DND-41 (cell line): ENCODE measurements around the gene FLRT1.

Source experiments
- ATAC-seq: fragments of 200-7000 bp; cut with Tn5 transposase; 3 replicates; pipeline ENCODE4 v1.9.1; 2021; ENCODE audit warnings: low read depth; ENCODE audit not compliant: insufficient read depth
- DNase-seq: peaks from one replicate; pipeline ENCODE4 v3.0.0-alpha.2; 2020
- H2AFZ ChIP-seq: 2 replicates; pipeline ENCODE4 v1.6.0; 2012; ENCODE audit warnings: low read depth, low read length
- H3K27ac ChIP-seq: 2 replicates; pipeline ENCODE4 v1.5.1; 2012; ENCODE audit warnings: low read length, inconsistent platforms
- H3K27me3 ChIP-seq: fragments of 200-600 bp; sonication (generic); 2 replicates; pipeline ENCODE4 v1.6.0; 2012; ENCODE audit warnings: low read length, mild to moderate bottlenecking, inconsistent platforms; ENCODE audit not compliant: insufficient read depth, poor library complexity
- H3K36me3 ChIP-seq: 2 replicates; pipeline ENCODE4 v1.5.1; 2012; ENCODE audit warnings: low read length, inconsistent platforms; ENCODE audit not compliant: insufficient read depth
- H3K4me1 ChIP-seq: 2 replicates; pipeline ENCODE4 v1.5.1; 2012; ENCODE audit warnings: mild to moderate bottlenecking, low read length; ENCODE audit not compliant: insufficient read depth
- H3K4me2 ChIP-seq: 2 replicates; pipeline ENCODE4 v1.6.0; 2012; ENCODE audit warnings: mild to moderate bottlenecking, moderate library complexity, low read length, inconsistent platforms; ENCODE audit not compliant: insufficient read depth
- H3K4me3 ChIP-seq, 2 experiments: fragments of 200-600 bp in 1 of 2; shearing (Covaris generic) in 1 of 2; 2 replicates each; pipeline ENCODE4 v1.5.1; 2012 to 2016; ENCODE audit warnings: inconsistent platforms in 2 of 2, low read length in 2 of 2, mild to moderate bottlenecking in 2 of 2, low read depth in 1 of 2, moderate library complexity in 1 of 2
- H3K79me2 ChIP-seq: 2 replicates; pipeline ENCODE4 v1.6.0; 2012; ENCODE audit warnings: low read length, inconsistent platforms; ENCODE audit not compliant: insufficient read depth
- H3K9ac ChIP-seq: 2 replicates; pipeline ENCODE4 v1.6.0; 2012; ENCODE audit warnings: low read depth, mild to moderate bottlenecking, inconsistent platforms, low read length, moderate library complexity
- H3K9me3 ChIP-seq: 2 replicates; pipeline ENCODE4 v1.5.1; 2012; ENCODE audit warnings: low read length, moderate library complexity, mild to moderate bottlenecking, inconsistent platforms; ENCODE audit not compliant: insufficient read depth, severe bottlenecking
- H4K20me1 ChIP-seq: 2 replicates; pipeline ENCODE4 v1.6.0; 2012; ENCODE audit warnings: low read length; ENCODE audit not compliant: insufficient read depth
- CTCF ChIP-seq: IDR thresholded peaks from 2 replicates; pipeline ENCODE4 v1.5.1; 2012; ENCODE audit warnings: borderline replicate concordance, low read length, moderate library complexity, mild to moderate bottlenecking; ENCODE audit not compliant: poor library complexity, severe bottlenecking; ENCODE audit errors: extremely low read depth
- EZH2 ChIP-seq: IDR thresholded peaks from 3 replicates; pipeline ENCODE4 v1.6.1; 2012; ENCODE audit warnings: borderline replicate concordance, low read depth, mild to moderate bottlenecking, moderate library complexity, low read length, inconsistent platforms; ENCODE audit not compliant: severe bottlenecking

FLRT1 gene

GRCh38 chr11:64007160-64007628, 28.5 kb upstream of the FLRT1 start:
- no peak overlapping the region for H3K9ac ChIP-seq
- H2AFZ ChIP-seq: no peak overlapping the region
- no peaks in the 10 kb centered on the region for H3K4me1 ChIP-seq
- H3K27me3 ChIP-seq: no peaks in the 10 kb centered on the region
- TF ChIP-seq EZH2 (no peak), CTCF (peak; percentile 32)
- peaks cover 14% of the 10 kb centered on the region for H3K36me3 ChIP-seq
- H3K27ac ChIP-seq: no peak overlapping the region
- peaks cover 3% of the 10 kb centered on the region for H3K9me3 ChIP-seq
- no peaks in the 10 kb centered on the region for H3K79me2 ChIP-seq
- H3K4me3 ChIP-seq: no peak overlapping the region
- ATAC-seq: 0 out of 3 replicates have a peak, but pooled peaks have one; percentile 10
- no peak for DNase-seq
- H3K4me2 ChIP-seq: no peak overlapping the region
- peaks cover 20% of the 10 kb centered on the region for H4K20me1 ChIP-seq

- no peak overlapping the region for H2AFZ ChIP-seq
- peaks cover 14% of the 10 kb centered on the region for H3K36me3 ChIP-seq
- no peaks in the 10 kb centered on the region for H3K79me2 ChIP-seq
- no peak overlapping the region for H3K4me2 ChIP-seq
- H3K27ac ChIP-seq: no peak overlapping the region
- H3K9ac ChIP-seq: no peak overlapping the region
- H4K20me1 ChIP-seq: peaks cover 14% of the 10 kb centered on the region
- TF ChIP-seq EZH2 (no peak), CTCF (no peak)
- H3K27me3 ChIP-seq: no peaks in the 10 kb centered on the region
- no peak for DNase-seq
- ATAC-seq: 0 out of 3 replicates have a peak, but pooled peaks have one; percentile 14
- peaks cover 3% of the 10 kb centered on the region for H3K9me3 ChIP-seq
- no peaks in the 10 kb centered on the region for H3K4me1 ChIP-seq
- H3K4me3 ChIP-seq: no peak overlapping the region
Measured at GRCh38 chr11:64007629-64008282, 28.0 kb upstream of the FLRT1 start.

GRCh38 chr11:64008283-64008913, 27.3 kb upstream of the FLRT1 start:
- Histone ChIP-seq H3K36me3 (peaks cover 13% of the 10 kb centered on the region), H3K4me3 (no peak overlapping the region), H3K4me1 (no peaks in the 10 kb centered on the region), H4K20me1 (peaks cover 13% of the 10 kb centered on the region), H3K27me3 (no peaks in the 10 kb centered on the region), H2AFZ (no peak overlapping the region), H3K9me3 (peaks cover 3% of the 10 kb centered on the region), H3K4me2 (no peak overlapping the region), H3K9ac (no peak overlapping the region), H3K27ac (no peak overlapping the region), H3K79me2 (no peaks in the 10 kb centered on the region)
- no peak for TF ChIP-seq EZH2
- no peak for TF ChIP-seq CTCF
- 0 out of 3 replicates have a peak, but pooled peaks have one; percentile 26 for ATAC-seq
- DNase-seq: no peak
